ENCODE results near the gene DNAH6.
"Not testable (repeated sequence)": the region's sequence is repeated elsewhere in the genome, so short reads cannot be mapped to it uniquely, and the experiment has no call there.

The DNAH6 gene

DNA sequence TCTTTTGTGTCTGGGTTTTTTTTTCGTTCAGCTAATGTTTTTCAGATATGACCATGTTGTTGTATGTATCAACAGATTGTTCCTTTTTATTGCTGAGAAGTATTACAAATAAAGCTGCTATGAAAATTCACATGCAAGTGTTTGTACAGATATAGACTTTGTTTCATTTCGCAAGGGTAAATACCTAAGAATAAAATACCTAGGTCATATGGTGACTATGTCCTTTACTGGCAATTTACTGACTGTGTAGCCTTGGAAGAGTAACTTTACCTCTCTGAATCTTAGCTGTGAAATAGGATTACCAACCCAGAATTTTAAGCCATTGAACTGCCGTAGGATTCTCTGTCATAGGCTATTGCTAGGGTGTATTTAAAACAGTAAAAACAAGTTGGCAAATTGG is 19.0 kb upstream of the DNAH6 start:
- H3K27me3 ChIP-seq (ENCODE audit: low read depth, low read length): no peaks in the 10 kb centered on the region
- H3K4me3 ChIP-seq (ENCODE audit: low read length): no peak overlapping the region
- H4K20me1 ChIP-seq (ENCODE audit: insufficient read depth, low read length): no peaks in the 10 kb centered on the region
- H3K4me1 ChIP-seq (ENCODE audit: low read length): peaks cover 46% of the 10 kb centered on the region
- peak overlapping the region; percentile 47; the same call in 1 of the 2 replicates for H3K4me2 ChIP-seq (ENCODE audit: low read length)
- no peaks in the 10 kb centered on the region for H3K9me3 ChIP-seq (ENCODE audit: insufficient read depth, low read length)
- no peak for TF ChIP-seq EZH2phosphoT487 (IDR thresholded peaks at IDR 0.05; ENCODE audit: low read depth)
- TF ChIP-seq, protein P1, sequence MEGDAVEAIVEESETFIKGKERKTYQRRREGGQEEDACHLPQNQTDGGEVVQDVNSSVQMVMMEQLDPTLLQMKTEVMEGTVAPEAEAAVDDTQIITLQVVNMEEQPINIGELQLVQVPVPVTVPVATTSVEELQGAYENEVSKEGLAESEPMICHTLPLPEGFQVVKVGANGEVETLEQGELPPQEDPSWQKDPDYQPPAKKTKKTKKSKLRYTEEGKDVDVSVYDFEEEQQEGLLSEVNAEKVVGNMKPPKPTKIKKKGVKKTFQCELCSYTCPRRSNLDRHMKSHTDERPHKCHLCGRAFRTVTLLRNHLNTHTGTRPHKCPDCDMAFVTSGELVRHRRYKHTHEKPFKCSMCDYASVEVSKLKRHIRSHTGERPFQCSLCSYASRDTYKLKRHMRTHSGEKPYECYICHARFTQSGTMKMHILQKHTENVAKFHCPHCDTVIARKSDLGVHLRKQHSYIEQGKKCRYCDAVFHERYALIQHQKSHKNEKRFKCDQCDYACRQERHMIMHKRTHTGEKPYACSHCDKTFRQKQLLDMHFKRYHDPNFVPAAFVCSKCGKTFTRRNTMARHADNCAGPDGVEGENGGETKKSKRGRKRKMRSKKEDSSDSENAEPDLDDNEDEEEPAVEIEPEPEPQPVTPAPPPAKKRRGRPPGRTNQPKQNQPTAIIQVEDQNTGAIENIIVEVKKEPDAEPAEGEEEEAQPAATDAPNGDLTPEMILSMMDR (IDR thresholded peaks at IDR 0.05; ENCODE audit: low read depth, low read length): no peak
- no peaks in the 10 kb centered on the region for H3K79me2 ChIP-seq (ENCODE audit: low read length)
- no peaks in the 10 kb centered on the region for H3K36me3 ChIP-seq (replicated peaks; ENCODE audit: low read depth, low read length)
- peak overlapping the region; percentile 91 for H3K27ac ChIP-seq (ENCODE audit: low read length)
- no peak overlapping the region for H3K9ac ChIP-seq (ENCODE audit: low read length)
- H2AFZ ChIP-seq (ENCODE audit: low read depth, low read length): peak overlapping the region; percentile 12; the same call in 1 of the 2 replicates

GRCh38 chr2:84498150-84498799 is 18.0 kb upstream of the DNAH6 start:
- Histone ChIP-seq H3K4me3 (ENCODE audit: low read length) (no peak overlapping the region; the same call in 1 of the 2 replicates), H3K27ac (ENCODE audit: low read length) (peak overlapping the region; percentile 91), H3K79me2 (ENCODE audit: low read length) (no peaks in the 10 kb centered on the region), H3K4me2 (ENCODE audit: low read length) (peak overlapping the region; percentile 47), H3K4me1 (ENCODE audit: low read length) (peaks cover 45% of the 10 kb centered on the region), H2AFZ (ENCODE audit: low read depth, low read length) (peak overlapping the region; percentile 12; the same call in 1 of the 2 replicates), H3K36me3 (replicated peaks; ENCODE audit: low read depth, low read length) (no peaks in the 10 kb centered on the region), H3K9me3 (ENCODE audit: insufficient read depth, low read length) (peaks cover under 1% of the 10 kb centered on the region; the same call in 1 of the 2 replicates), H4K20me1 (ENCODE audit: insufficient read depth, low read length) (no peaks in the 10 kb centered on the region), H3K9ac (ENCODE audit: low read length) (peak overlapping the region; percentile 39; the same call in 1 of the 2 replicates), H3K27me3 (ENCODE audit: low read depth, low read length) (no peaks in the 10 kb centered on the region)
- TF ChIP-seq EZH2phosphoT487 (IDR thresholded peaks at IDR 0.05; ENCODE audit: low read depth): no peak
- TF ChIP-seq, protein P1 (IDR thresholded peaks at IDR 0.05; ENCODE audit: low read depth, low read length): no peak

DNA sequence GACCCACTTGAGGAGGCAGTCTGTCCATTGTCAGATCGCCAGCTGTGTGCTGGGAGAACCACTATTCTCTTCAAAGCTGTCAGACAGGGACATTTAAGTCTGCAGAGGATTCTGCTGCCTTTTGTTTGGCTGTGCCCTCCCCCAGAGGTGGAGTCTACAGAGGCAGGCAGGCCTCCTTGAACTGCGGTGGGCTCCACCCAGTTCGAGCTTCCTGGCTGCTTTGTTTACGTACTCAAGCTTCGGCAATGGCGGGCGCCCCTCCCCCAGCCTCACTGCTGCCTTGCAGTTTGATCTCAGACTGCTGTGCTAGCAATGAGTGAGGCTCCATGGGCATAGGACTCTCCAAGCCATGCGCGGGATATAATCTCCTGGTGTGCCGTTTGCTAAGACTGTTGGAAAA is 5.3 kb upstream of the DNAH6 start:
- not testable (repeated sequence) for H3K4me3 ChIP-seq (ENCODE audit: low read length); H3K79me2 ChIP-seq (ENCODE audit: low read length); H2AFZ ChIP-seq (ENCODE audit: low read depth, low read length); H3K4me1 ChIP-seq (ENCODE audit: low read length); H3K4me2 ChIP-seq (ENCODE audit: low read length); H4K20me1 ChIP-seq (ENCODE audit: insufficient read depth, low read length); H3K27ac ChIP-seq (ENCODE audit: low read length); H3K9me3 ChIP-seq (ENCODE audit: insufficient read depth, low read length); H3K9ac ChIP-seq (ENCODE audit: low read length); H3K36me3 ChIP-seq (replicated peaks; ENCODE audit: low read depth, low read length); H3K27me3 ChIP-seq (ENCODE audit: low read depth, low read length)

GRCh38 chr2:84515788-84516187 is 510 bp upstream of the DNAH6 start:
- Histone ChIP-seq H3K36me3 (replicated peaks; ENCODE audit: low read depth, low read length) (no peaks in the 10 kb centered on the region), H3K9ac (ENCODE audit: low read length) (no peak overlapping the region), H3K4me3 (ENCODE audit: low read length) (no peak overlapping the region), H2AFZ (ENCODE audit: low read depth, low read length) (no peak overlapping the region), H4K20me1 (ENCODE audit: insufficient read depth, low read length) (no peaks in the 10 kb centered on the region), H3K4me2 (ENCODE audit: low read length) (no peak overlapping the region), H3K4me1 (ENCODE audit: low read length) (peaks cover 21% of the 10 kb centered on the region), H3K79me2 (ENCODE audit: low read length) (no peaks in the 10 kb centered on the region), H3K9me3 (ENCODE audit: insufficient read depth, low read length) (0 out of 2 replicates have a peak, but pooled peaks cover 4% of the 10 kb centered on the region), H3K27ac (ENCODE audit: low read length) (no peak overlapping the region), H3K27me3 (ENCODE audit: low read depth, low read length) (no peaks in the 10 kb centered on the region)
- TF ChIP-seq, protein P1 (IDR thresholded peaks at IDR 0.05; ENCODE audit: low read depth, low read length): no peak

Measured in OCI-LY3 (cell line).